DOHH2 (cell line): ENCODE results near the gene GAB3.

ENCODE experiments used
- H3F3A ChIP-seq: fragments of 200-600 bp; sonication (generic), shearing (Covaris generic); 2 replicates; pipeline ENCODE4 v1.6.0; 2016; ENCODE audit warnings: antibody characterized with exemption, mild to moderate bottlenecking; ENCODE audit not compliant: control insufficient read depth, insufficient read depth
- H3K27ac ChIP-seq: fragments of 200-600 bp; sonication (generic); 2 replicates; pipeline ENCODE4 v1.5.1; 2014; ENCODE audit warnings: low read depth, mild to moderate bottlenecking, low read length, moderate library complexity
- H3K27me3 ChIP-seq: fragments of 200-600 bp; sonication (generic); 2 replicates; pipeline ENCODE4 v1.6.1; 2014; ENCODE audit warnings: mild to moderate bottlenecking, low read length, mixed read lengths; ENCODE audit not compliant: control insufficient read depth
- H3K36me3 ChIP-seq: fragments of 200-600 bp; sonication (generic); 2 replicates; pipeline ENCODE4 v1.6.1; 2014; ENCODE audit warnings: mild to moderate bottlenecking, low read length, moderate library complexity, mixed read lengths; ENCODE audit not compliant: control insufficient read depth
- H3K4me1 ChIP-seq: fragments of 200-600 bp; sonication (generic); 2 replicates; pipeline ENCODE4 v1.6.1; 2014; ENCODE audit warnings: mild to moderate bottlenecking, low read length, mixed read lengths; ENCODE audit not compliant: control insufficient read depth
- H3K4me2 ChIP-seq: fragments of 200-600 bp; sonication (generic); 2 replicates; pipeline ENCODE4 v1.6.0; 2014; ENCODE audit warnings: mild to moderate bottlenecking, low read length, moderate library complexity
- H3K4me3 ChIP-seq: fragments of 200-600 bp; sonication (generic); 2 replicates; pipeline ENCODE4 v1.5.1; 2014; ENCODE audit warnings: mild to moderate bottlenecking, low read length, mixed read lengths
- H3K79me2 ChIP-seq: fragments of 200-600 bp; sonication (generic); 2 replicates; pipeline ENCODE4 v1.6.1; 2014; ENCODE audit warnings: mild to moderate bottlenecking, low read length, mixed read lengths; ENCODE audit not compliant: control insufficient read depth
- H3K9me2 ChIP-seq: fragments of 200-600 bp; sonication (generic); replicated peaks from 2 replicates; pipeline ENCODE4 v1.6.1; 2014; ENCODE audit warnings: mild to moderate bottlenecking, low read length, mixed read lengths; ENCODE audit not compliant: control insufficient read depth
- H3K9me3 ChIP-seq: fragments of 200-600 bp; sonication (generic); 2 replicates; pipeline ENCODE4 v1.6.1; 2014; ENCODE audit warnings: antibody characterized with exemption, low read length, mixed read lengths; ENCODE audit not compliant: control insufficient read depth, insufficient read depth
- H4K20me1 ChIP-seq: fragments of 200-600 bp; sonication (generic); 2 replicates; pipeline ENCODE4 v1.6.0; 2014; ENCODE audit warnings: low read depth, mild to moderate bottlenecking, antibody characterized with exemption, low read length, moderate library complexity; ENCODE audit not compliant: control insufficient read depth, insufficient read depth
- CTCF ChIP-seq: fragments of 200-600 bp; sonication (generic); IDR thresholded peaks from one replicate; pipeline ENCODE4 v1.5.1; 2014; ENCODE audit warnings: antibody characterized with exemption, mild to moderate bottlenecking, low read depth, low read length; ENCODE audit not compliant: poor library complexity, severe bottlenecking
- EZH2phosphoT487 ChIP-seq: fragments of 200-600 bp; sonication (generic); IDR thresholded peaks from 2 replicates; pipeline ENCODE4 v1.6.1; 2017; ENCODE audit warnings: borderline replicate concordance, mild to moderate bottlenecking, antibody characterized with exemption, low read length, moderate library complexity, mixed read lengths

The GAB3 gene

GRCh38 chrX:154795016-154795415 lies 44.1 kb upstream of the GAB3 start:
- Histone ChIP-seq H3K4me1 (no peaks in the 10 kb centered on the region), H3K79me2 (no peaks in the 10 kb centered on the region)

GRCh38 chrX:154793084-154793795 lies 42.4 kb upstream of the GAB3 start:
- no peaks in the 10 kb centered on the region for H3F3A ChIP-seq
- no peaks in the 10 kb centered on the region for H3K9me3 ChIP-seq
- H3K79me2 ChIP-seq, result no peaks in the 10 kb centered on the region
- no peaks in the 10 kb centered on the region for H3K36me3 ChIP-seq
- H4K20me1 ChIP-seq, result no peaks in the 10 kb centered on the region
- no peaks in the 10 kb centered on the region for H3K4me1 ChIP-seq
- no peaks in the 10 kb centered on the region for H3K9me2 ChIP-seq
- no peak for TF ChIP-seq CTCF
- TF ChIP-seq EZH2phosphoT487, result no peak
- H3K4me2 ChIP-seq, result no peak overlapping the region
- no peak overlapping the region for H3K27ac ChIP-seq
- H3K27me3 ChIP-seq, result no peaks in the 10 kb centered on the region
- H3K4me3 ChIP-seq, result no peak overlapping the region

More at GRCh38 chrX:154795016-154795415, 44.1 kb upstream of the GAB3 start:
- H4K20me1 ChIP-seq, result no peaks in the 10 kb centered on the region
- H3K9me3 ChIP-seq, result no peaks in the 10 kb centered on the region
- H3K9me2 ChIP-seq, result no peaks in the 10 kb centered on the region
- H3K4me3 ChIP-seq, result no peak overlapping the region
- TF ChIP-seq EZH2phosphoT487 (no peak), CTCF (no peak)
- no peak overlapping the region for H3K27ac ChIP-seq
- no peaks in the 10 kb centered on the region for H3F3A ChIP-seq
- no peak overlapping the region for H3K4me2 ChIP-seq
- no peaks in the 10 kb centered on the region for H3K36me3 ChIP-seq
- H3K27me3 ChIP-seq, result no peaks in the 10 kb centered on the region

- H3K9me2 ChIP-seq, result no peaks in the 10 kb centered on the region
- H3K4me3 ChIP-seq, result no peak overlapping the region
- H3K27ac ChIP-seq, result no peak overlapping the region
- H3K9me3 ChIP-seq, result no peaks in the 10 kb centered on the region
- no peak overlapping the region for H3K4me2 ChIP-seq
- no peak for TF ChIP-seq CTCF
- no peaks in the 10 kb centered on the region for H3K27me3 ChIP-seq
- H4K20me1 ChIP-seq, result no peaks in the 10 kb centered on the region
- no peaks in the 10 kb centered on the region for H3F3A ChIP-seq
- no peaks in the 10 kb centered on the region for H3K4me1 ChIP-seq
- H3K36me3 ChIP-seq, result no peaks in the 10 kb centered on the region
- no peaks in the 10 kb centered on the region for H3K79me2 ChIP-seq
Measured at GRCh38 chrX:154791939-154792338, 41.1 kb upstream of the GAB3 start.
